ENCODE measurements around the gene AMPD3. TPM values are rescaled to one million over a fixed set of nuclear protein-coding genes. Genes with fewer than 3 reads are reported as not detected.
A peak's percentile ranks its signal among the peaks of the same experiment; 100 is the strongest.

The AMPD3 gene
- total RNA-seq, 2 experiments from 2014 or later, result 13.2 to 14.1 TPM

- ChIA-PET CTCF (interaction anchor here (0.9 to 1.5 kb wide), 2 partner anchors 51 to 246 kb away, joined by 3 read pairs; no protein-coding TSS in a partner anchor), POLR2A (no interaction called here)
- TF ChIP-seq CTCF (IDR thresholded peaks at IDR 0.05), result no peak
- peaks cover 15% of the 10 kb centered on the region for H3K4me1 ChIP-seq (ENCODE audit: insufficient read depth, low read length)
- no peak overlapping the region for H3K4me3 ChIP-seq (ENCODE audit: low read length)
- H3K27ac Mint-ChIP-seq, result no peak overlapping the region
- no peak for DNase-seq
- intact Hi-C loops (cut with DNase I, micrococcal nuclease), result loop anchor here in 1 of 2 experiments (1.0 to 5.0 kb wide), 2 partner anchors 134 to 327 kb away; partner anchors contain the start of gene RNF141
- H3K27me3 Mint-ChIP-seq, result no peaks in the 10 kb centered on the region
- no peaks in the 10 kb centered on the region for H3K36me3 Mint-ChIP-seq (ENCODE audit: low read depth)
- no peak for ATAC-seq (ENCODE audit: poor library complexity)
- H3K36me3 ChIP-seq (ENCODE audit: insufficient read depth, low read length), result no peaks in the 10 kb centered on the region
- H3K27ac ChIP-seq (ENCODE audit: low read depth in 1 of 2, low read length in 2 of 2), result no peak overlapping the region
- peaks cover 35% of the 10 kb centered on the region for H3K4me1 Mint-ChIP-seq (ENCODE audit: low read depth)
- H3K4me3 Mint-ChIP-seq, result no peak overlapping the region
- H3K9me3 ChIP-seq (ENCODE audit: control insufficient read depth in 1 of 2, insufficient read depth in 1 of 2, low read length in 2 of 2), result no peaks in the 10 kb centered on the region
- H3K27me3 ChIP-seq (ENCODE audit: control insufficient read depth in 1 of 2, insufficient read depth in 2 of 2, low read length in 2 of 2), result no peaks in the 10 kb centered on the region
- no peaks in the 10 kb centered on the region for H3K9me3 Mint-ChIP-seq
Observed at GRCh38 chr11:10407749-10408685, 47.0 kb upstream of the AMPD3 start.

GRCh38 chr11:10409207-10409661 is 45.8 kb upstream of the AMPD3 start:
- no peaks in the 10 kb centered on the region for H3K9me3 ChIP-seq (ENCODE audit: control insufficient read depth in 1 of 2, insufficient read depth in 1 of 2, low read length in 2 of 2)
- no peaks in the 10 kb centered on the region for H3K36me3 Mint-ChIP-seq (ENCODE audit: low read depth)
- H3K4me3 ChIP-seq (ENCODE audit: low read length), result no peak overlapping the region
- H3K36me3 ChIP-seq (ENCODE audit: insufficient read depth, low read length), result no peaks in the 10 kb centered on the region
- ChIA-PET CTCF (interaction anchor here (0.9 kb wide), 1 partner anchor 50 kb away, joined by 3 read pairs; no protein-coding TSS in a partner anchor), POLR2A (interaction anchor here (1.0 kb wide), 1 partner anchor 131 kb away, joined by 3 read pairs; the partner anchor contains the start of gene RNF141)
- H3K27me3 Mint-ChIP-seq, result no peaks in the 10 kb centered on the region
- DNase-seq (peak in 2 of 14 experiments; percentile 12 to 46), ATAC-seq (ENCODE audit: poor library complexity) (no peak)
- H3K27me3 ChIP-seq (ENCODE audit: control insufficient read depth in 1 of 2, insufficient read depth in 2 of 2, low read length in 2 of 2), result no peaks in the 10 kb centered on the region
- intact Hi-C loops (cut with DNase I, micrococcal nuclease), result loop anchor here in 1 of 2 experiments (5.0 kb wide), 1 partner anchor 133 kb away; the partner anchor contains the start of gene RNF141
- no peak overlapping the region for H3K27ac ChIP-seq (ENCODE audit: low read depth in 1 of 2, low read length in 2 of 2)
- peaks cover 47% of the 10 kb centered on the region for H3K4me1 Mint-ChIP-seq (ENCODE audit: low read depth)
- no peak overlapping the region for H3K4me3 Mint-ChIP-seq
- no peak overlapping the region for H3K27ac Mint-ChIP-seq
- TF ChIP-seq CTCF (IDR thresholded peaks at IDR 0.05), result no peak
- peaks cover 21% of the 10 kb centered on the region for H3K4me1 ChIP-seq (ENCODE audit: insufficient read depth, low read length)
- no peaks in the 10 kb centered on the region for H3K9me3 Mint-ChIP-seq

- Mint-ChIP-seq H3K4me3 (no peak overlapping the region), H3K9me3 (no peaks in the 10 kb centered on the region), H3K27me3 (no peaks in the 10 kb centered on the region), H3K27ac (no peak overlapping the region), H3K4me1 (ENCODE audit: low read depth) (peaks cover 58% of the 10 kb centered on the region), H3K36me3 (ENCODE audit: low read depth) (no peaks in the 10 kb centered on the region)
- DNase-seq (no peak), ATAC-seq (ENCODE audit: poor library complexity) (no peak)
- H3K4me1 ChIP-seq (ENCODE audit: insufficient read depth, low read length), result peaks cover 31% of the 10 kb centered on the region
- ChIA-PET CTCF (interaction anchor here (1.2 kb wide), 1 partner anchor 9 kb away, joined by 3 read pairs; no protein-coding TSS in a partner anchor), POLR2A (interaction anchor here (0.8 to 1.0 kb wide), 2 partner anchors 77 to 130 kb away, joined by 3 read pairs; partner anchors contain the start of gene RNF141)
- no peaks in the 10 kb centered on the region for H3K36me3 ChIP-seq (ENCODE audit: insufficient read depth, low read length)
- H3K27ac ChIP-seq (ENCODE audit: low read depth in 1 of 2, low read length in 2 of 2), result no peak overlapping the region
- H3K27me3 ChIP-seq (ENCODE audit: control insufficient read depth in 1 of 2, insufficient read depth in 2 of 2, low read length in 2 of 2), result no peaks in the 10 kb centered on the region
- intact Hi-C loops (cut with DNase I, micrococcal nuclease), result loop anchor here in 1 of 2 experiments (5.0 kb wide), 1 partner anchor 92 kb away; no protein-coding TSS in a partner anchor
- no peaks in the 10 kb centered on the region for H3K9me3 ChIP-seq (ENCODE audit: control insufficient read depth in 1 of 2, insufficient read depth in 1 of 2, low read length in 2 of 2)
- TF ChIP-seq CTCF (IDR thresholded peaks at IDR 0.05), result no peak
- no peak overlapping the region for H3K4me3 ChIP-seq (ENCODE audit: low read length)
Observed at GRCh38 chr11:10410106-10410843, 44.8 kb upstream of the AMPD3 start.

Data from CD4-positive, alpha-beta T cell (primary cell).